GM12878 (cell line): ENCODE measurements around the gene COQ9. TPM values are rescaled to one million over a fixed set of nuclear protein-coding genes. Genes with fewer than 3 reads are reported as not detected.

Experiments
- ATAC-seq: fragments of 200-7000 bp; cut with Tn5 transposase; 3 replicates; pipeline ENCODE4 v1.9.1; 2020; ENCODE audit warnings: mild to moderate bottlenecking, moderate library complexity
- BruUV-seq: library from RNA; stranded (reverse); fragments of 400-500 nt; replicated peaks from 2 replicates; lab custom pipeline; 2021; lab: Mats Ljungman, UMichigan
- CTCF ChIA-PET: fragments of 300-600 bp; sonication (Branson Sonifier 250); formaldehyde crosslinking; extraction: SDS; loops from one replicate; lab custom pipeline; 2021; ENCODE audit warnings: inconsistent platforms; lab: Yijun Ruan, JAX
- POLR2A ChIA-PET: fragments of 350-600 bp; formaldehyde crosslinking; extraction: SDS; loops from one replicate; lab custom pipeline; 2021; ENCODE audit warnings: inconsistent platforms; lab: Charles Lee
- RAD21 ChIA-PET: fragments of 300-600 bp; sonication (Branson Sonifier 250); formaldehyde crosslinking; loops from one replicate; lab custom pipeline; 2023; ENCODE audit warnings: antibody characterized with exemption; ENCODE audit not compliant: unreplicated experiment; lab: Charles Lee
- SMC1A ChIA-PET: fragments of 300-600 bp; sonication (Branson Sonifier 250); formaldehyde crosslinking; loops from one replicate; lab custom pipeline; 2023; ENCODE audit not compliant: unreplicated experiment, uncharacterized antibody; lab: Charles Lee
- DNase-seq: peaks from one replicate; pipeline ENCODE4 v3.0.0-alpha.2; 2011; ENCODE audit warnings: low read depth, low spot score
- FAIRE-seq: peaks from 3 replicates; lab custom pipeline; 2011; peaks lifted over from hg19 to GRCh38; lab: Jason Lieb, UNC
- H2AFZ ChIP-seq: 2 replicates; pipeline ENCODE4 v1.6.0; 2011; ENCODE audit warnings: low read depth, low read length, control low read depth; ENCODE audit not compliant: control insufficient read depth
- H3K27ac ChIP-seq: 2 replicates; pipeline ENCODE4 v1.5.1; 2011; ENCODE audit warnings: control low read depth; ENCODE audit not compliant: control insufficient read depth, insufficient read depth
- H3K27me3 ChIP-seq, 2 experiments: replicated peaks in 1 of 2; 2 replicates each; pipeline versions ENCODE4 v1.6.0 to v1.6.1; 2011; ENCODE audit warnings: low read length in 1 of 2; ENCODE audit not compliant: control insufficient read depth in 2 of 2, insufficient read depth in 2 of 2
- H3K36me3 ChIP-seq, 2 experiments: 2 replicates each; pipeline ENCODE4 v1.5.1; 2011; ENCODE audit warnings: low read length in 1 of 2; ENCODE audit not compliant: control insufficient read depth in 2 of 2, insufficient read depth in 2 of 2
- H3K4me1 ChIP-seq: 2 replicates; pipeline ENCODE4 v1.6.1; 2011; ENCODE audit warnings: mild to moderate bottlenecking, low read length, moderate library complexity, mixed read lengths; ENCODE audit not compliant: control insufficient read depth, insufficient read depth
- H3K4me2 ChIP-seq: 2 replicates; pipeline ENCODE4 v1.6.0; 2011; ENCODE audit warnings: control low read depth; ENCODE audit not compliant: control insufficient read depth, insufficient read depth
- H3K4me3 ChIP-seq: fragments of 200-600 bp; sonication (generic); 2 replicates; pipeline ENCODE4 v1.5.1; 2016
- H3K79me2 ChIP-seq: 2 replicates; pipeline ENCODE4 v1.6.0; 2011; ENCODE audit warnings: low read length; ENCODE audit not compliant: control insufficient read depth, insufficient read depth
- H3K9ac ChIP-seq: 2 replicates; pipeline ENCODE4 v1.8.0; 2011; ENCODE audit warnings: low read length, control low read depth, mixed read lengths; ENCODE audit not compliant: control insufficient read depth, insufficient read depth
- H3K9me3 ChIP-seq: replicated peaks from 3 replicates; pipeline ENCODE4 v1.5.1; 2011; ENCODE audit warnings: mild to moderate bottlenecking, low read length; ENCODE audit not compliant: control insufficient read depth, insufficient read depth
- H4K20me1 ChIP-seq: 2 replicates; pipeline ENCODE4 v1.6.0; 2011; ENCODE audit not compliant: control insufficient read depth, insufficient read depth
- BCLAF1 ChIP-seq: fragments of 450-650 bp; IDR thresholded peaks from 2 replicates; pipeline ENCODE4 v1.6.1; 2017; ENCODE audit warnings: antibody characterized with exemption, mild to moderate bottlenecking, moderate library complexity
- CBX5 ChIP-seq: sonication (generic); IDR thresholded peaks from 2 replicates; pipeline ENCODE4 v1.6.1; 2016; ENCODE audit warnings: low read depth, moderate library complexity, mild to moderate bottlenecking, inconsistent platforms
- CHD4 ChIP-seq: fragments of 200-600 bp; sonication (generic); IDR thresholded peaks from 2 replicates; pipeline ENCODE4 v1.6.1; 2016; ENCODE audit warnings: mild to moderate bottlenecking
- CREB1 ChIP-seq: IDR thresholded peaks from 2 replicates; pipeline ENCODE4 v1.6.1; 2012; ENCODE audit warnings: low read depth, mild to moderate bottlenecking, inconsistent platforms
- CREM ChIP-seq: IDR thresholded peaks from 2 replicates; pipeline ENCODE4 v1.6.1; 2014; ENCODE audit warnings: antibody characterized with exemption, low read depth
- KAT2A ChIP-seq: conservative IDR thresholded peaks from 2 replicates; pipeline ENCODE4 v1.6.1; 2011; ENCODE audit warnings: low read depth, low read length; ENCODE audit not compliant: control insufficient read depth
- MYC ChIP-seq: IDR thresholded peaks from 2 replicates; pipeline ENCODE4 v1.6.1; 2011; ENCODE audit warnings: mild to moderate bottlenecking, low read length, moderate library complexity, inconsistent platforms; ENCODE audit not compliant: insufficient read depth, insufficient replicate concordance, insufficient read length, severe bottlenecking
- PKNOX1 ChIP-seq: fragments of 450-650 bp; IDR thresholded peaks from 2 replicates; pipeline ENCODE4 v1.6.1; 2016; ENCODE audit warnings: mild to moderate bottlenecking
- PML ChIP-seq: IDR thresholded peaks from 2 replicates; pipeline ENCODE4 v1.6.1; 2012; ENCODE audit warnings: low read length, inconsistent platforms
- POLR2AphosphoS2 ChIP-seq: IDR thresholded peaks from 2 replicates; pipeline ENCODE4 v1.6.1; 2011; ENCODE audit warnings: low read depth, mild to moderate bottlenecking, low read length, improper control_type of control experiment, moderate library complexity
- SMARCA5 ChIP-seq: fragments of 450-650 bp; IDR thresholded peaks from 2 replicates; pipeline ENCODE4 v1.6.1; 2017; ENCODE audit warnings: mild to moderate bottlenecking
- USF2 ChIP-seq: IDR thresholded peaks from 2 replicates; pipeline ENCODE4 v1.6.1; 2011; ENCODE audit warnings: low read depth, low read length, improper control_type of control experiment, borderline replicate concordance
- WGBS: methylation state at CpG from one replicate; pipeline ENCODE4 v1.1.6; 2016; ENCODE audit warnings: low lambda C conversion rate; ENCODE audit not compliant: insufficient replicate concordance, insufficient coverage; ENCODE audit errors: missing lambda C conversion rate; 5-methylcytosine and 5-hydroxymethylcytosine counted together
- in situ Hi-C: fragments of 300-500 bp; cut with MboI; formaldehyde crosslinking; loops from 9 replicates; pipeline ENCODE4 v1.14.3; 2018; ENCODE audit warnings: mixed read lengths
- intact Hi-C: fragments of 100-400 bp; cut with micrococcal nuclease; formaldehyde crosslinking; loops from one replicate; pipeline ENCODE4 v1.14.2; 2022; ENCODE audit not compliant: unreplicated experiment
- polyA plus RNA-seq, 11 experiments: library from polyadenylated mRNA; depleted of rRNA in 4 of 11; unstranded in 6 of 11; stranded (reverse) in 5 of 11; fragments of >200 nt; fragmentation: Nextera tagmentation in 4 of 11; fragmentation: Illumina TruSeq in 1 of 11; extraction: Ambion mirVana in 4 of 11; extraction: Trizol in 1 of 11; gene quantifications; 1 replicate in 1 of 11; 2 replicates in 10 of 11; pipeline versions ENCODE4 v1.2.1 to v1.2.3, GENCODE V29; 2011 to 2016; ENCODE audit warnings: inconsistent platforms in 2 of 11, missing spikeins in 2 of 11, low read depth in 1 of 11
- total RNA-seq, 4 experiments: library from RNA; depleted of rRNA in 3 of 4; stranded (reverse); fragments of >200 nt in 3 of 4; fragmentation: Illumina TruSeq in 1 of 4; extraction: Trizol in 1 of 4; gene quantifications; 2 replicates each; pipeline versions ENCODE4 v1.2.1 to v1.2.3, GENCODE V29; 2013 to 2021

The COQ9 gene
- total and polyA plus RNA-seq, 10 of the 15 experiments (the other 5 are each of a cell fraction or from before 2014, with no cell fraction given): 24.1 to 79.7 (median 50.1) TPM

GRCh38 chr16:57500578-57501111 is 53.4 kb downstream of the COQ9 start:
- Histone ChIP-seq H2AFZ (no peak overlapping the region; the same call in 1 of the 2 replicates), H3K36me3 (no peaks in the 10 kb centered on the region), H3K9me3 (no peaks in the 10 kb centered on the region), H3K4me3 (no peak overlapping the region), H4K20me1 (no peaks in the 10 kb centered on the region), H3K4me1 (no peaks in the 10 kb centered on the region), H3K79me2 (no peaks in the 10 kb centered on the region), H3K27me3 (no peaks in the 10 kb centered on the region), H3K4me2 (no peak overlapping the region), H3K27ac (no peak overlapping the region), H3K9ac (no peak overlapping the region)
- ChIA-PET RAD21 (no interaction called here), SMC1A (interaction anchor here (1.2 to 1.5 kb wide), 2 partner anchors 19 to 24 kb away, joined by 3 to 6 read pairs; no protein-coding TSS in a partner anchor), CTCF (interaction anchor here (1.1 kb wide), 1 partner anchor 17 kb away, joined by 3 read pairs; no protein-coding TSS in a partner anchor), POLR2A (interaction anchor here (0.7 to 1.0 kb wide), 2 partner anchors 54 to 1144 kb away, joined by 4 read pairs; partner anchors contain the start of genes CIAPIN1 and COQ9)
- in situ Hi-C loops (no loop called here), intact Hi-C loops (no loop called here)
- ATAC-seq (peak; percentile 27; the same call in 1 of the 3 replicates), DNase-seq (no peak), FAIRE-seq (no peak)
- BruUV-seq: no TSS peak
- no peak for TF ChIP-seq CBX5
- no peak for TF ChIP-seq USF2
- no peak for TF ChIP-seq CREB1
- TF ChIP-seq MYC: no peak
- no peak for TF ChIP-seq PML
- 47% methylated on average over 9 of the region's 9 CpGs for WGBS

- SMC1A ChIA-PET: interaction anchor here (1.5 kb wide), 1 partner anchor 19 kb away, joined by 6 read pairs; no protein-coding TSS in a partner anchor
- intact Hi-C loops: no loop called here
- 38% methylated on average over 6 of the region's 7 CpGs for WGBS
These were observed 54.2 kb downstream of the COQ9 start for GRCh38 chr16:57501492-57501891.

More at GRCh38 chr16:57501492-57501891, 54.2 kb downstream of the COQ9 start:
- ATAC-seq (no peak), DNase-seq (no peak), FAIRE-seq (no peak)
- H3K27me3 ChIP-seq: no peaks in the 10 kb centered on the region; a peak in 1 of 4 replicates
- RAD21 ChIA-PET: no interaction called here
- POLR2A ChIA-PET: no interaction called here
- no peak overlapping the region for H2AFZ ChIP-seq
- no peaks in the 10 kb centered on the region for H4K20me1 ChIP-seq
- no peak for TF ChIP-seq PKNOX1
- TF ChIP-seq CREM: no peak
- TF ChIP-seq CHD4: no peak
- no peak for TF ChIP-seq BCLAF1
- TF ChIP-seq POLR2AphosphoS2: no peak
- no peak for TF ChIP-seq SMARCA5
- TF ChIP-seq KAT2A: no peak
- CTCF ChIA-PET: no interaction called here
- no peak overlapping the region for H3K27ac ChIP-seq
- no peaks in the 10 kb centered on the region for H3K79me2 ChIP-seq
- H3K4me2 ChIP-seq: no peak overlapping the region
- no peaks in the 10 kb centered on the region for H3K4me1 ChIP-seq
- H3K9ac ChIP-seq: no peak overlapping the region
- H3K4me3 ChIP-seq: no peak overlapping the region
- no peaks in the 10 kb centered on the region for H3K36me3 ChIP-seq
- in situ Hi-C loops: no loop called here
- BruUV-seq: no TSS peak
- H3K9me3 ChIP-seq: no peaks in the 10 kb centered on the region
